Breast epithelium (tissue), 3 donors: ENCODE data around the gene TMEM203.

Experiments used
- CTCF ChIP-seq, 3 donors: fragments of 450-650 bp; IDR thresholded peaks; one replicate each; pipeline ENCODE4 v1.5.1; 2016 to 2017; ENCODE audit warnings: antibody characterized with exemption in 3 of 3, mild to moderate bottlenecking in 3 of 3, moderate library complexity in 3 of 3
- POLR2A ChIP-seq: fragments of 450-650 bp; IDR thresholded peaks from one replicate; pipeline ENCODE4 v1.6.1; 2016; ENCODE audit warnings: antibody characterized with exemption, mild to moderate bottlenecking, moderate library complexity
- POLR2AphosphoS5 ChIP-seq, 3 donors: sonication (generic); formaldehyde crosslinking; IDR thresholded peaks; one replicate each; pipeline ENCODE4 v1.6.1; 2017; ENCODE audit warnings: antibody characterized with exemption in 3 of 3

- TF ChIP-seq CTCF (IDR thresholded peaks at IDR 0.05) (no peak), POLR2A (no peak), POLR2AphosphoS5 (IDR thresholded peaks at IDR 0.05) (no peak)
These were observed 25.4 kb upstream of the TMEM203 start, which contains the start of gene SLC34A3 for GRCh38 chr9:137230705-137231371.
